ENCODE measurements around the gene PCDH15. TPM values are rescaled to one million over a fixed set of nuclear protein-coding genes. Genes with fewer than 3 reads are reported as not detected.

Gene PCDH15
- total RNA-seq, 2 experiments from 2014 or later = not detected

- Histone ChIP-seq H3K4me2 (ENCODE audit: low read length) (no peak overlapping the region), H3K27ac (ENCODE audit: low read depth, low read length, poor library complexity, severe bottlenecking) (no peak overlapping the region), H3K9me3 (ENCODE audit: low read length) (no peaks in the 10 kb centered on the region), H3K9me2 (ENCODE audit: insufficient read depth, low read length) (no peaks in the 10 kb centered on the region), H3K36me3 (ENCODE audit: insufficient read depth, low read length) (no peaks in the 10 kb centered on the region), H3K4me3 (ENCODE audit: low read depth, low read length, poor library complexity, severe bottlenecking) (no peak overlapping the region), H2AFZ (ENCODE audit: low read length) (no peak overlapping the region), H4K20me1 (ENCODE audit: insufficient read depth, low read length) (no peaks in the 10 kb centered on the region), H3K79me2 (ENCODE audit: insufficient read depth, low read depth, low read length) (no peaks in the 10 kb centered on the region), H3K4me1 (ENCODE audit: insufficient read depth, low read length, poor library complexity, severe bottlenecking) (no peaks in the 10 kb centered on the region)
- CTCF ChIA-PET (ENCODE audit: unreplicated experiment) = no interaction called here
- no peak for DNase-seq (ENCODE audit: low spot score)
- intact Hi-C loops (cut with micrococcal nuclease; ENCODE audit: unreplicated experiment) = no loop called here
- no TSS peak for BruUV-seq (replicated peaks)
- TF ChIP-seq EZH2phosphoT487 (IDR thresholded peaks at IDR 0.05; ENCODE audit: borderline replicate concordance, low read depth, low read length) (no peak), CTCF (conservative IDR thresholded peaks at IDR 0.05; ENCODE audit: low read length) (no peak)
- POLR2A ChIA-PET = interaction anchor here (0.7 kb wide), 1 partner anchor 441 kb away, joined by 4 read pairs; no protein-coding TSS in a partner anchor
Observed at GRCh38 chr10:53886325-53887300, 914.4 kb downstream of the PCDH15 start.

GRCh38 chr10:53864846-53865245 is 936.2 kb downstream of the PCDH15 start:
- Histone ChIP-seq H2AFZ (ENCODE audit: low read length) (no peak overlapping the region), H3K9me2 (ENCODE audit: insufficient read depth, low read length) (no peaks in the 10 kb centered on the region), H3K27ac (ENCODE audit: low read depth, low read length, poor library complexity, severe bottlenecking) (no peak overlapping the region), H3K4me1 (ENCODE audit: insufficient read depth, low read length, poor library complexity, severe bottlenecking) (no peaks in the 10 kb centered on the region), H3K79me2 (ENCODE audit: insufficient read depth, low read depth, low read length) (no peaks in the 10 kb centered on the region), H3K36me3 (ENCODE audit: insufficient read depth, low read length) (no peaks in the 10 kb centered on the region), H3K4me3 (ENCODE audit: low read depth, low read length, poor library complexity, severe bottlenecking) (no peak overlapping the region), H4K20me1 (ENCODE audit: insufficient read depth, low read length) (no peaks in the 10 kb centered on the region), H3K4me2 (ENCODE audit: low read length) (no peak overlapping the region), H3K9me3 (ENCODE audit: low read length) (no peaks in the 10 kb centered on the region)
- intact Hi-C loops (cut with micrococcal nuclease; ENCODE audit: unreplicated experiment) = no loop called here
- no peak for DNase-seq (ENCODE audit: low spot score)
- POLR2A ChIA-PET = interaction anchor here (1.3 kb wide), 1 partner anchor 10 kb away, joined by 5 read pairs; no protein-coding TSS in a partner anchor
- TF ChIP-seq EZH2phosphoT487 (IDR thresholded peaks at IDR 0.05; ENCODE audit: borderline replicate concordance, low read depth, low read length) (no peak), CTCF (conservative IDR thresholded peaks at IDR 0.05; ENCODE audit: low read length) (no peak)
- CTCF ChIA-PET (ENCODE audit: unreplicated experiment) = no interaction called here
- no TSS peak for BruUV-seq (replicated peaks)

All from OCI-LY7 (cell line).